Gastrocnemius medialis (tissue), 4 donors: ENCODE data around the gene C5orf15. TPM values are rescaled to one million over a fixed set of nuclear protein-coding genes. Genes with fewer than 3 reads are reported as not detected.

Experiments used
- ATAC-seq, 2 donors: fragments of 150-250 bp; one replicate each; pipeline ENCODE4 v1.9.1; 2016
- DNase-seq, 2 donors: peaks; one replicate each; pipeline ENCODE4 v3.0.0-alpha.2; 2019
- H3K27ac ChIP-seq, 4 donors: fragments of 200-600 bp; sonication (generic); 1 replicate in 1 of 4; 2 replicates in 3 of 4; pipeline ENCODE4 v1.5.1; 2016 to 2018; ENCODE audit warnings: mild to moderate bottlenecking in 2 of 4, moderate library complexity in 1 of 4
- H3K27me3 ChIP-seq, 3 donors: fragments of 200-600 bp; sonication (generic) in 2 of 3; 1 replicate in 1 of 3; 2 replicates in 2 of 3; pipeline versions ENCODE4 v1.5.1 to v1.6.0; 2016 to 2019; ENCODE audit warnings: mild to moderate bottlenecking in 1 of 3, moderate library complexity in 1 of 3
- H3K36me3 ChIP-seq, 2 donors: fragments of 200-600 bp; sonication (generic) in 1 of 2; one replicate each; pipeline ENCODE4 v1.5.1; 2017 to 2018
- H3K4me1 ChIP-seq, 2 donors: fragments of 200-600 bp; sonication (generic) in 1 of 2; one replicate each; pipeline ENCODE4 v1.5.1; 2016 to 2017; ENCODE audit warnings: mild to moderate bottlenecking in 2 of 2
- H3K4me3 ChIP-seq, 4 donors: fragments of 200-600 bp; sonication (generic) in 3 of 4; 1 replicate in 1 of 4; 2 replicates in 3 of 4; pipeline ENCODE4 v1.5.1; 2016 to 2019; ENCODE audit warnings: mild to moderate bottlenecking in 2 of 4
- H3K9me3 ChIP-seq, 3 donors: fragments of 200-600 bp; sonication (generic) in 2 of 3; 1 replicate in 1 of 3; 2 replicates in 2 of 3; pipeline ENCODE4 v1.5.1; 2016 to 2019
- POLR2A ChIP-seq, 2 donors: fragments of 450-650 bp; IDR thresholded peaks; one replicate each; pipeline ENCODE4 v1.6.1; 2017; ENCODE audit warnings: antibody characterized with exemption in 2 of 2, mild to moderate bottlenecking in 2 of 2, moderate library complexity in 2 of 2
- in situ Hi-C, 4 donors: fragments of 200-750 bp; cut with MboI; loops; one replicate each; pipeline versions ENCODE4 v1.15.0 to v1.8.0; 2017; ENCODE audit warnings: low sequenced_read_pairs in 4 of 4
- intact Hi-C: fragments of 100-400 bp; cut with DNase I; formaldehyde crosslinking; loops from one replicate; pipeline ENCODE4 v1.15.1; 2023; ENCODE audit warnings: low total_unique reads
- total RNA-seq, 4 donors: library from RNA; depleted of rRNA; stranded (reverse); fragments of >200 nt; gene quantifications; one replicate each; pipeline versions ENCODE4 v1.1.0 to v1.2.3, GENCODE V29; 2016
- TF ChIP-seq, protein P1 (sequence below), 5 experiments: fragments of 450-650 bp in 3 of 5; fragments of 200-600 bp in 2 of 5; sonication (generic) in 2 of 5; IDR thresholded peaks in 4 of 5; conservative IDR thresholded peaks in 1 of 5; 1 replicate in 4 of 5; 2 replicates in 1 of 5; pipeline ENCODE4 v1.5.1; 2016 to 2019; ENCODE audit warnings: antibody characterized with exemption in 5 of 5, mild to moderate bottlenecking in 3 of 5, moderate library complexity in 3 of 5

The C5orf15 gene
- total RNA-seq, result 10 to 100 TPM; 18.7 to 30.3 (median 24.4) TPM

DNA sequence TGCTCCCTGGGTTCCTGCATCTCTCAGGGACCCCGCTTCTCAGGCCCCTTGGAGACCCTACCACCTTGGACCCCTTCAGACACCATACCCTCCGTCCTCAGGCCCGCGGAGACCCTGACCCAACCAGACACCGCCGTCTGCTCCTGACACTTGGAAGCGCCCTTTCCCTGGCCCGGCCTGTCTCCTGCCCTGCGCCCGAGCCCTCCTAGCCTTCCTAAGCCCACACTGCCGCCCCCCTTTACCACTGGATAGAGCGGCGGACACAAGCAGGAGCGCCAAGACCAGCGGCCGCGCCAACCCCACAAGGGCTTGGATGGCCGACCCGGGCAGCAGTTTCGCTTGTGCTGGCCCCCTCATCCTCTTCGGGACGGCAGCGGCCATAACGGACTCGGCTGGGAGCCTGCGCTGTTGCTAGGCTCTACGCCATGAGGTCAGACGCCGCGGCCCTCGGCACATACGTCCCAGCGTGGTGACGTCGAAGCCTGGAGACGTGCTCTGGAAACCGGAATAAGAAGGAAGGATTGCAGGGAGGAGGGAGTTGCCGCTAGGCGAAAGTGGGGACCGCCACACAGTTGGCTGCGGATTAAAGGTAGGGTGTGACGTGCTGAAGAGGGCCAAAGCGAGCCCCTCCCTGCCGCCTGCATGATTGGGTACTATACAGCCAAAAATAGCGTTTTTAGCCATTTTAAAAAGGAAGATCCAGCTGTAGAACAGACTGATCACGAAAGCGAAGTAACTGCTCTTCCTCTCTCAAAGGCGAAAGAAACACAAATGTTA is at the start of gene C5orf15:
TSS of gene C5orf15 (minus strand) at position 422 of the 777 bp plus-strand sequence. CDS start at position 381, 41 bp downstream.
- intact Hi-C loops, result loop anchor here (2.0 kb wide), 1 partner anchor 36 kb away; the partner anchor contains the start of gene VDAC1
- TF ChIP-seq, protein P1, sequence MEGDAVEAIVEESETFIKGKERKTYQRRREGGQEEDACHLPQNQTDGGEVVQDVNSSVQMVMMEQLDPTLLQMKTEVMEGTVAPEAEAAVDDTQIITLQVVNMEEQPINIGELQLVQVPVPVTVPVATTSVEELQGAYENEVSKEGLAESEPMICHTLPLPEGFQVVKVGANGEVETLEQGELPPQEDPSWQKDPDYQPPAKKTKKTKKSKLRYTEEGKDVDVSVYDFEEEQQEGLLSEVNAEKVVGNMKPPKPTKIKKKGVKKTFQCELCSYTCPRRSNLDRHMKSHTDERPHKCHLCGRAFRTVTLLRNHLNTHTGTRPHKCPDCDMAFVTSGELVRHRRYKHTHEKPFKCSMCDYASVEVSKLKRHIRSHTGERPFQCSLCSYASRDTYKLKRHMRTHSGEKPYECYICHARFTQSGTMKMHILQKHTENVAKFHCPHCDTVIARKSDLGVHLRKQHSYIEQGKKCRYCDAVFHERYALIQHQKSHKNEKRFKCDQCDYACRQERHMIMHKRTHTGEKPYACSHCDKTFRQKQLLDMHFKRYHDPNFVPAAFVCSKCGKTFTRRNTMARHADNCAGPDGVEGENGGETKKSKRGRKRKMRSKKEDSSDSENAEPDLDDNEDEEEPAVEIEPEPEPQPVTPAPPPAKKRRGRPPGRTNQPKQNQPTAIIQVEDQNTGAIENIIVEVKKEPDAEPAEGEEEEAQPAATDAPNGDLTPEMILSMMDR (IDR thresholded peaks at IDR 0.05 in 4 of 5, conservative IDR thresholded peaks at IDR 0.05 in 1 of 5), result peak in 3 of 5 experiments; percentile 24 to 47 (median 42)
- peak; percentile 79 to 92 for TF ChIP-seq POLR2A (IDR thresholded peaks at IDR 0.05)
- in situ Hi-C loops, result no loop called here
- peak; percentile 94 to 95 for DNase-seq
- Histone ChIP-seq H3K27me3 (no peaks in the 10 kb centered on the region), H3K27ac (peak within 1 kb of the TSS; percentile 91 to 97 (median 94)), H3K36me3 (peaks cover 0 to 23% of the 10 kb centered on the region in 2 donors), H3K9me3 (no peaks in the 10 kb centered on the region), H3K4me3 (peak within 1 kb of the TSS; percentile 71 to 93 (median 89)), H3K4me1 (peaks cover 18 to 24% of the 10 kb centered on the region in 2 donors)
- ATAC-seq, result peak; percentile 97 to 98

DNA sequence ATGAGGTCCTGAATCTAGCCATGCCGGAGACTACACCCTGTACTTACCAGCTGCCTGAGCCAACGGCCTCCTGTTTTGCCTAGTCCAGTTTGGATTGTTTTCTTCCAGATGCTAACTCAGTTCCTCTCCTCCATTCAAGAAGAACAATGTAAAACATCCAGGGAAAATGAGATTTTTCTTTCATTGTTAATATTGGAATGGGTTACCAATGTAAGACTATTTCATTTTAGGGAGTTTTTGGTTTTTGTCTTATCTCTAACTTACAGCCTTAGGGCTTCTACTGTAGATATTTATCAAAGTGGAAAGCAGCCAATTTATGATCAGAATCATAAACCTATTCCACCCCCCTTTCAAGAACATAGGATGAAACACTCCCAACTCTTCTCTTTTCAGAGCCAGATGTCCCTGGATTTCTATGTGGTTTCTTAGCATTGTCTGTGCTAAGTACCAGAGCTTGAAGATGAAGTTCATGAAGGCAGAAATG is 39.9 kb upstream of the C5orf15 start:
- Histone ChIP-seq H3K4me3 (no peak overlapping the region), H3K9me3 (no peaks in the 10 kb centered on the region), H3K36me3 (no peaks in the 10 kb centered on the region), H3K27ac (no peak overlapping the region), H3K27me3 (no peaks in the 10 kb centered on the region), H3K4me1 (peaks cover 12 to 16% of the 10 kb centered on the region in 2 donors)
- in situ Hi-C loops (no loop called here), intact Hi-C loops (loop anchor here (10.0 kb wide), 2 partner anchors 616 to 1634 kb away; no protein-coding TSS in a partner anchor)
- ATAC-seq (no peak), DNase-seq (no peak)
- TF ChIP-seq, protein P1 (IDR thresholded peaks at IDR 0.05 in 4 of 5, conservative IDR thresholded peaks at IDR 0.05 in 1 of 5), result no peak
- TF ChIP-seq POLR2A (IDR thresholded peaks at IDR 0.05), result no peak

DNA sequence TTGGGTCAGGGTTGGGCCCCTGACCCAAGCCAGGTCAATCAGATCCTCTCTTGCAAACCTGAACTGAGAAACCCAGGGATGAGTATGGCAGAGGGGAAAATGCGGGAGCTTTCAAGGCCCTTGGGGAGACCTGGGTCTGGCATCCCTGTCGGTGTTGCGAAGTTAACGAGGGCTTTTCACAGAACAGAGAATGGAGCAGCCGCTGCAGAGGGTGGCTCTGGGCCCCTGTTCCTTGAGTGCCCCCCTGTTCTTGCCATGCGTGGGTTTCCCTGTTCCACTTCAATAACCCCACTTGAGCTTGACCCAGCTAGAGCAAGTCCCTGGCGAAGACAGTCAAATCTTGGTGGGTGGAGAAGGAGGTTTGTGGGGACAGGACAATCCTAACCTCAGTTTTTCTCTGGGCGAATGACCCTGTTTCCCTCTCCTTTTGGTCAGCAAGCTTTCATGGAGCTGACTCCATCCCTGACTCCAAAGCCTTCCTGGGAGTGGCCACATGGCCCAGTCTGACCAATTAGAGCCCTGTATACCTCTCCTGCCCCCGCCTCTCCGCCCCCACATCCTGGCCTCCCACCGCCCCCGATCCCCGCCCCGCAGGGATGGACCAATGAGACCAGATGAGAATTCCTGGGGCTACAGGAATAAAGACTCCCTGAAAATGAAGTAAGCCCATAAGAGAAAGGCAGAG is 39.3 kb upstream of the C5orf15 start:
- Histone ChIP-seq H3K27ac (peak overlapping the region in 1 of 4 donors; percentile 1), H3K27me3 (no peaks in the 10 kb centered on the region), H3K9me3 (no peaks in the 10 kb centered on the region), H3K36me3 (no peaks in the 10 kb centered on the region), H3K4me3 (no peak overlapping the region), H3K4me1 (peaks cover 18 to 22% of the 10 kb centered on the region in 2 donors)
- ATAC-seq (no peak), DNase-seq (no peak)
- intact Hi-C loops, result loop anchor here (10.0 kb wide), 2 partner anchors 617 to 1633 kb away; no protein-coding TSS in a partner anchor
- TF ChIP-seq POLR2A (IDR thresholded peaks at IDR 0.05), result no peak
- TF ChIP-seq, protein P1 (IDR thresholded peaks at IDR 0.05 in 4 of 5, conservative IDR thresholded peaks at IDR 0.05 in 1 of 5), result no peak
- in situ Hi-C loops, result no loop called here

DNA sequence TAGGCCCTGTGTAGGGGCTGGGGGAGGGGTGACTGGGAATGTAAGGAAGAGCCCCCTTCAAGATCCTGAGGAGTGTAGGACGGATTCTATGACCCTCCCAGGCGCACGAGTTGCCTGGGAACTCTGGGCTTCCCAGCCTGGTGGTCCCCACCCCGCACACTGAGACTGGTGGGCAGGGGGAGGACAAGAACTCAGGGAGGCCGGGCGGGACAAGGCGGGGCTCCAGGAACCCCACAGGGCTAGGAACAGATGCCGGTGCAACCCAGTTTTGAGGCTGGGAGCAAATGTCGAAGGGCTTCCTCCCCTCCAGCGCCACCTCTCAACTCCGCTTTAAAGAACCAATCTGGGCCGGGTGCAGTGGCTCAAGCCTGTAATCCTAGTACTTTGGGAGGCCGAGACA is 37.7 kb upstream of the C5orf15 start:
- Histone ChIP-seq H3K9me3 (no peaks in the 10 kb centered on the region), H3K4me3 (peak overlapping the region; percentile 72 to 96 (median 84)), H3K27me3 (no peaks in the 10 kb centered on the region), H3K4me1 (peaks cover 34 to 38% of the 10 kb centered on the region in 2 donors), H3K27ac (peak overlapping the region; percentile 91 to 100 (median 98)), H3K36me3 (no peaks in the 10 kb centered on the region)
- intact Hi-C loops (loop anchor here (10.0 kb wide), 2 partner anchors 619 to 1631 kb away; no protein-coding TSS in a partner anchor), in situ Hi-C loops (no loop called here)
- no peak for TF ChIP-seq POLR2A (IDR thresholded peaks at IDR 0.05)
- TF ChIP-seq, protein P1 (IDR thresholded peaks at IDR 0.05 in 4 of 5, conservative IDR thresholded peaks at IDR 0.05 in 1 of 5), result no peak
- DNase-seq, result no peak
- no peak for ATAC-seq
